ENCODE data around the gene UFSP1. TPM values are rescaled to one million over a fixed set of nuclear protein-coding genes. Genes with fewer than 3 reads are reported as not detected.
"Not testable (repeated sequence)": the region's sequence is repeated elsewhere in the genome, so short reads cannot be mapped to it uniquely, and the experiment has no call there.

The UFSP1 gene
- 5.7 TPM for total RNA-seq

DNA sequence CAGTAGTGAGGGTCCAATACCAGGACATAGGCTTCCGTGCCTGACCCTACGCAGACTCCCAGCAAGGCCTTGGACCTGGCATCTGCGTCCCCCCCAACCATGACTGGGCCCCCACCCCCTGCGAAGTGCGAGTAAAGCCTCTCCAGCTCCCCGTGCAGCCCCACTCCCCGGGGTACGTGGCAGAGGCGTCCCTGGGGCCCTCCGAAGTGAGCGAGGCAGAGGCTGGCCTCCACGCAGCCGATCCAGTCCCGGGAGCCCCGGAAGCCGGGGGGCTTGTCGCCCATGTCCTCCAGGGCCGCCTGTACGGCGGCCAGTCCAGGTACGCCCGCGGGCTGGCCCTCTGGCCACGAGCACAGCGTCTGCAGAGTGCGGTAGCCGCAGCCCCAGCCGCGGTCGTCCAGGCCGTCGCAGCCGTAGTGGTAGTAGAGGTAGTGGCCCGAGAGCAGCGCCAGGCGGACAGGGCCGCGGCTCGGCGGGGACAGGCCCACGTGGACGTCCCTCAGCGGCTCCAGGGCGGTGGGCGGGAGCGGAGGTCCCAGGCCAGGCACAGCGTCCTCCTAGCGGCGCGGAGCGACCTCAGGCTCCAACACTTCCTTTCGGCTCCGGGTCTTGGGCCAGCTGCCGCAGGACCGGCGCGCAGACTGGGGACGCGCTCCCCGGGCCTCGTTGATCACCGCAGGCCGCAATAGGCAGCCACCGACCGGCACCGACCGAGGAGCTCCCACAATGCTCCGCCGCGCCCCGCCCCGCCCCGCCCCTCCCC is at the start of gene UFSP1:
Gene UFSP1 (minus strand): TSS at position 728 of the 763 bp plus-strand sequence. CDS start 444 bp downstream, at position 284.
- peaks cover 51 to 58% (median 51%) of the 10 kb centered on the region in 3 donors for H3K36me3 ChIP-seq (ENCODE audit: control insufficient read depth in 3 of 3, insufficient read depth in 3 of 3, low read length in 3 of 3)
- no peaks in the 10 kb centered on the region for H3K9me3 ChIP-seq (ENCODE audit: control insufficient read depth in 3 of 3, low read length in 3 of 3)
- peaks cover 45 to 72% (median 56%) of the 10 kb centered on the region in 3 donors for H3K4me1 ChIP-seq (ENCODE audit: control insufficient read depth in 3 of 3, insufficient read depth in 3 of 3, low read length in 3 of 3)

DNA sequence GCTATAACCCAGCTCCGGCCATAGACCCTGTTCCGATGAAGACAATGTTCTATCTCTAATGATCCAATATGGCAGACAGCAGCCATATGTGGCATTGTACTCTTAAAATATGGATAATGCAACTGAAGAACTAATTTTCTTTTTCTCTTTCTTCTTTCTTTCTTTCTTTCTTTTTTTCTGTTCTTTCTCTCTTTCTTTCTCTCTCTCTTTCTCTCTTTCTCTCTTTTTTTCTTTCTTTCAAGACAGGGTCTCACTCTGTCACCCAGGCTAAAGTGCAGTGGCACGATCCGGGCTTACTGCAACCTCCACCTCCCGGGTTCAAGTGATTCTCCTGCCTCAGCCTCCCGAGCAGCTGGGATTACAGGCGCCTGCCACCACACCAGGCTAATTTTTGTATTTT is 46.7 kb upstream of the UFSP1 start:
- H3K27me3 ChIP-seq (ENCODE audit: control insufficient read depth in 3 of 3, insufficient read depth in 3 of 3, low read length in 3 of 3); H3K4me1 ChIP-seq (ENCODE audit: control insufficient read depth in 3 of 3, insufficient read depth in 3 of 3, low read length in 3 of 3); H3K9ac ChIP-seq (ENCODE audit: low read depth in 1 of 3, low read length in 3 of 3); H3K9me3 ChIP-seq (ENCODE audit: control insufficient read depth in 3 of 3, low read length in 3 of 3); H3K36me3 ChIP-seq (ENCODE audit: control insufficient read depth in 3 of 3, insufficient read depth in 3 of 3, low read length in 3 of 3); H3K4me3 ChIP-seq (ENCODE audit: low read length in 3 of 3); H3K27ac ChIP-seq (ENCODE audit: low read depth, low read length): not testable (repeated sequence)

More for the DNA sequence above, at the start of gene UFSP1:
- Histone ChIP-seq H3K4me3 (ENCODE audit: low read length in 3 of 3) (peak within 1 kb of the TSS; percentile 68 to 93 (median 88)), H3K27me3 (ENCODE audit: control insufficient read depth in 3 of 3, insufficient read depth in 3 of 3, low read length in 3 of 3) (no peaks in the 10 kb centered on the region), H3K9ac (ENCODE audit: low read depth in 1 of 3, low read length in 3 of 3) (peak within 1 kb of the TSS; percentile 75 to 92 (median 91)), H3K27ac (ENCODE audit: low read depth, low read length) (peak within 1 kb of the TSS; percentile 82)

DNA sequence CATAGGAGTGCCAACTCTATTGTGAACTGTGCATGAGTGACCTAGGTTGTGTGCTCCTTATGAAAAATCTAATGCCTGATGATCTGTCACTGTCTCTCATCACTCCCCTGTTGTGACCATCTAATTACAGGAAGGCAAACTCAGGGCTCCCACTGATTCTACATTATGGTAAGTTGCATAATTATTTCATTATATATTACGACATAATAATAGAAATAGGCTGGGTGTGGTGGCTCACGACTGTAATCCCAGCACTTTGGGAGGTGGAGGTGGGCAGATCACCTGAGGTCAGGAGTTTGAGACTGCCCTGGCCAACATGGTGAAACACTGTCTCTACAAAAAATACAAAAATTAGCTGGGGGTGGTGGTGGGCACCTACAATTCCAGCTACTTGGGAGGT is 45.9 kb upstream of the UFSP1 start:
- not testable (repeated sequence) for H3K9me3 ChIP-seq (ENCODE audit: control insufficient read depth in 3 of 3, low read length in 3 of 3); H3K27me3 ChIP-seq (ENCODE audit: control insufficient read depth in 3 of 3, insufficient read depth in 3 of 3, low read length in 3 of 3); H3K4me1 ChIP-seq (ENCODE audit: control insufficient read depth in 3 of 3, insufficient read depth in 3 of 3, low read length in 3 of 3); H3K4me3 ChIP-seq (ENCODE audit: low read length in 3 of 3); H3K9ac ChIP-seq (ENCODE audit: low read depth in 1 of 3, low read length in 3 of 3); H3K27ac ChIP-seq (ENCODE audit: low read depth, low read length); H3K36me3 ChIP-seq (ENCODE audit: control insufficient read depth in 3 of 3, insufficient read depth in 3 of 3, low read length in 3 of 3)

DNA sequence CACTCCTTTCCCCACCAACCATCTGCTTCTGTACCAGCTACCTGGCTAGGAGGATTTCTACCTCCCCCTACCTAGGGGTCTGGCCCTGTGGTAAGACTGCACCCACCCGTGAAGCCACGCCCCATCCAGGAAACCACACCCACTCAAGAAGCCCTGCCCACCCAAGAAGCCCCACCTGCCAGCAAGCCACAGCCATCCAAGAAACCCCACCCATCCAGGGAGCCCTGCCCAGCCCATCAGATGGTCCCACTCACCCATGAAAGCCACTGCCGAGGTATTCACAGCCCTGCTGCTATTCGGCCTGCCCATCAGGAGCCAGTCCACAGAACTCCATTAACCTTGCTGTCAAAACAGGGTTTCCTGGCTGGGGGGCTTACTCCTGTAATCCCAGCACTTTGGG is 44.2 kb upstream of the UFSP1 start:
- no peaks in the 10 kb centered on the region for H3K27me3 ChIP-seq (ENCODE audit: control insufficient read depth in 3 of 3, insufficient read depth in 3 of 3, low read length in 3 of 3)
- no peak overlapping the region for H3K9ac ChIP-seq (ENCODE audit: low read depth in 1 of 3, low read length in 3 of 3)
- H3K9me3 ChIP-seq (ENCODE audit: control insufficient read depth in 3 of 3, low read length in 3 of 3): no peaks in the 10 kb centered on the region
- H3K4me3 ChIP-seq (ENCODE audit: low read length in 3 of 3): no peak overlapping the region
- no peaks in the 10 kb centered on the region for H3K36me3 ChIP-seq (ENCODE audit: control insufficient read depth in 3 of 3, insufficient read depth in 3 of 3, low read length in 3 of 3)
- no peak overlapping the region for H3K27ac ChIP-seq (ENCODE audit: low read depth, low read length)
- peaks cover 0 to 9% (median 0%) of the 10 kb centered on the region in 3 donors for H3K4me1 ChIP-seq (ENCODE audit: control insufficient read depth in 3 of 3, insufficient read depth in 3 of 3, low read length in 3 of 3)

DNA sequence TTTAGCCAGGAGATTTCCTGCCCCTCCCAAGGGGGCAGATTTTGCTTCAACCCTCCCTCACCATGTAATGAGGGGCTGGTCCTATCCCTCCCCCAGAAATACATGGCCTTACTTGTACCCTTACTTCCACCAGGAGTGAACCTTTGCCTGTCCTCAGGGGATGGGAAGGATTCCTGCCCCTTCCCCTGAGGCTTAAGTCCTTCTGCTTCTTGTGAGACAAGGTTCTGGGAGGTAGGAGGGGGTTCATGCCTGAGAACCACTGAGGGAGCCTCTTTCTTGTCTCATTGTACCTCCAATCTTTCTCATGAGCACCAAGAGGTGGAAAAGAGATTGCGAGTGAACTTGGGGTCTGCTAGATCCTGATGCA is 40.3 kb upstream of the UFSP1 start:
- Histone ChIP-seq H3K36me3 (ENCODE audit: control insufficient read depth in 3 of 3, insufficient read depth in 3 of 3, low read length in 3 of 3) (no peaks in the 10 kb centered on the region), H3K9ac (ENCODE audit: low read depth in 1 of 3, low read length in 3 of 3) (no peak overlapping the region), H3K4me1 (ENCODE audit: control insufficient read depth in 3 of 3, insufficient read depth in 3 of 3, low read length in 3 of 3) (peaks cover 0 to 9% (median 0%) of the 10 kb centered on the region in 3 donors), H3K4me3 (ENCODE audit: low read length in 3 of 3) (no peak overlapping the region), H3K27me3 (ENCODE audit: control insufficient read depth in 3 of 3, insufficient read depth in 3 of 3, low read length in 3 of 3) (no peaks in the 10 kb centered on the region), H3K27ac (ENCODE audit: low read depth, low read length) (no peak overlapping the region), H3K9me3 (ENCODE audit: control insufficient read depth in 3 of 3, low read length in 3 of 3) (no peaks in the 10 kb centered on the region)

DNA sequence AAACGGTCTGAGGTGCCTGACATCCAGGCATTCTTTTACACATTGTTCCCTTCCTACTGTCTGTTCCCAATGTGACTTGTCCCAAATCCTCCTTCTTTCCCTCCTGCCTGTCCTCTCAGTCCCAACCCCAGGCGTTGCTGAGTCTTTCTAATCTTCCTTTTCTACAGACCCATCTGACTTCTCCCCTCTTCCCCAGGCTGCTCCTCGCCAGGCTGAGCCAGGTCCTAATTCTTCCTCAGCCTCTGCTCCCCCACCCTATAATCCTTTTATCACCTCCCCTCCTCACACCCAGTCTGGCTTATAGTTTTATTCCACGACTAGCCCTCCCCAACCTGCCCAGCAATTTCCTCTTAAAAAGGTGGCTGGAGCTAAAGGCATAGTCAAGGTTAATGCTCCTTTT is 34.1 kb upstream of the UFSP1 start:
- not testable (repeated sequence) for H3K4me1 ChIP-seq (ENCODE audit: control insufficient read depth in 3 of 3, insufficient read depth in 3 of 3, low read length in 3 of 3); H3K4me3 ChIP-seq (ENCODE audit: low read length in 3 of 3); H3K27me3 ChIP-seq (ENCODE audit: control insufficient read depth in 3 of 3, insufficient read depth in 3 of 3, low read length in 3 of 3); H3K9ac ChIP-seq (ENCODE audit: low read depth in 1 of 3, low read length in 3 of 3); H3K9me3 ChIP-seq (ENCODE audit: control insufficient read depth in 3 of 3, low read length in 3 of 3); H3K36me3 ChIP-seq (ENCODE audit: control insufficient read depth in 3 of 3, insufficient read depth in 3 of 3, low read length in 3 of 3); H3K27ac ChIP-seq (ENCODE audit: low read depth, low read length)

DNA sequence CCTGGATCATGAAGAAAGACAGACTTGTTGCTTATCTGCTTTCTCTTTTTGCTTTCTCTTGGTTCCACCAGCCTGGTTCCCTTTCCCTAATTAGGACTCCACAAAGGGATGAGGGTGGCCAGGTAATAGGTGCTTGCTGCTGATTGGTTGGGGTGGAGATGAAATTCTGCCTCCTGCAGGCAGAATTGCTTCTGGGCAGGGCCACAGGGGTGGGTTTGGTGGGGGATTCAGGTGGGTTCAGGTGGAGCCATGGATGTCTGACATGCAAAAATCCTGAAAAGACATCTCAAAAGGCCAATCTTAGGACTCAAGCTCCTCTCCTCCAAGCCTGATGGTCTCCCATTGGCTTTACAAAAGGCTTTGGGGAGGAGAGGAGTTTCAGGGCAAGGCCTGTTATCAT is 31.5 kb upstream of the UFSP1 start:
- Histone ChIP-seq H3K27ac (ENCODE audit: low read depth, low read length) (no peak overlapping the region), H3K4me1 (ENCODE audit: control insufficient read depth in 3 of 3, insufficient read depth in 3 of 3, low read length in 3 of 3) (peaks cover 0 to 3% (median 2%) of the 10 kb centered on the region in 3 donors), H3K27me3 (ENCODE audit: control insufficient read depth in 3 of 3, insufficient read depth in 3 of 3, low read length in 3 of 3) (no peaks in the 10 kb centered on the region), H3K36me3 (ENCODE audit: control insufficient read depth in 3 of 3, insufficient read depth in 3 of 3, low read length in 3 of 3) (no peaks in the 10 kb centered on the region), H3K9me3 (ENCODE audit: control insufficient read depth in 3 of 3, low read length in 3 of 3) (no peaks in the 10 kb centered on the region), H3K9ac (ENCODE audit: low read depth in 1 of 3, low read length in 3 of 3) (no peak overlapping the region), H3K4me3 (ENCODE audit: low read length in 3 of 3) (no peak overlapping the region)

DNA sequence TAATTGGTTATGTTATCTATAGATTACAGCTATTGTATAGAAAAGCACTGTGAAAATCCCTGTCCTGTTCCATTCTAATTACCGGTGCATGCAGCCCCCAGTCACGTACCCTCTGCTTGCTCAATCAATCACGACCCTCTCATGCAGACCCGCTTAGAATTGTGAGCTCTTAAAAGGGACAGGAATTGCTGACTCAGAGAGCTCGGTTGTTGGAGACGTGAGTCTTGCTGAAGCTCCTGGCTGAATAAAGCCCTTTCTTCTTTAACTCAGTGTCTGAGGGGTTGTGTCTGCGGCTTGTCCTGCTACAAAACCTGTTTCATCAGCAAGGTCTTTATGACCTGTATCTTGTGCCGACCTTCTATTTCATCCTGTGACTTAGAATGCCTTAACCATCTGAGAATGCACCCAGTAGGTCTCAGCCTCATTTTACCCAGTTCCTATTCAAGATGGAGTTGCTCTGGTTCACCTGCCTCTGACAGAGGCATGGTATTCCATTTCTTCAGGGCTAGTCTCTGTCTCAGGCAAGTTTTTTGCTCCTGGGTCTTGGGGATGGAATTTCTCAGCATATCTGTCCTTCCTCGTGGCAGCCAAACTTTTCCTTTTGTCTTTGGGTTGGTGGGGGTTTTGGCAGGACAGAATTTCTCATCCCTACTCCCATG is 30.4 kb upstream of the UFSP1 start:
- not testable (repeated sequence) for H3K27me3 ChIP-seq (ENCODE audit: control insufficient read depth in 3 of 3, insufficient read depth in 3 of 3, low read length in 3 of 3)

DNA sequence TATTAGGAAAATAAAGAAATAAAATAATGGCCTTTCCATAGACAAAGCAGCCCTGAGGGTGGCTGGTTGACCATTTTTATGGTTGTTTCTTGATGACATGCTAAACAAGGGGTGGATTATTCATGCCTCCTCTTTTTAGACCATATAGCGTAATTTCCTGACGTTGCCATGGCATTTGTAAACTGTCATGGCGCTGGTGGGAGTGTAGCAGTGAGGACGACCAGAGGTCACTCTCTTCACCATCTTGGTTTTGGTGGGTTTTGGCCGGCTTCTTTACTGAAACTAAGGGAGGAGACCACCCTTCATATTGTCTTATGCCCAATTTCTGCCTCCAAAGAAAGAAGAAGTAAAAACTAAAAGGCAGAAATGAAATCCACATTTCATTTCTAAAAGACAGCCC is 29.8 kb upstream of the UFSP1 start:
- not testable (repeated sequence) for H3K27ac ChIP-seq (ENCODE audit: low read depth, low read length); H3K9me3 ChIP-seq (ENCODE audit: control insufficient read depth in 3 of 3, low read length in 3 of 3); H3K27me3 ChIP-seq (ENCODE audit: control insufficient read depth in 3 of 3, insufficient read depth in 3 of 3, low read length in 3 of 3); H3K9ac ChIP-seq (ENCODE audit: low read depth in 1 of 3, low read length in 3 of 3); H3K4me1 ChIP-seq (ENCODE audit: control insufficient read depth in 3 of 3, insufficient read depth in 3 of 3, low read length in 3 of 3); H3K4me3 ChIP-seq (ENCODE audit: low read length in 3 of 3); H3K36me3 ChIP-seq (ENCODE audit: control insufficient read depth in 3 of 3, insufficient read depth in 3 of 3, low read length in 3 of 3)

More for the DNA sequence above, 30.4 kb upstream of the UFSP1 start:
- H3K9ac ChIP-seq (ENCODE audit: low read depth in 1 of 3, low read length in 3 of 3); H3K27ac ChIP-seq (ENCODE audit: low read depth, low read length); H3K4me3 ChIP-seq (ENCODE audit: low read length in 3 of 3); H3K4me1 ChIP-seq (ENCODE audit: control insufficient read depth in 3 of 3, insufficient read depth in 3 of 3, low read length in 3 of 3); H3K36me3 ChIP-seq (ENCODE audit: control insufficient read depth in 3 of 3, insufficient read depth in 3 of 3, low read length in 3 of 3); H3K9me3 ChIP-seq (ENCODE audit: control insufficient read depth in 3 of 3, low read length in 3 of 3): not testable (repeated sequence)

DNA sequence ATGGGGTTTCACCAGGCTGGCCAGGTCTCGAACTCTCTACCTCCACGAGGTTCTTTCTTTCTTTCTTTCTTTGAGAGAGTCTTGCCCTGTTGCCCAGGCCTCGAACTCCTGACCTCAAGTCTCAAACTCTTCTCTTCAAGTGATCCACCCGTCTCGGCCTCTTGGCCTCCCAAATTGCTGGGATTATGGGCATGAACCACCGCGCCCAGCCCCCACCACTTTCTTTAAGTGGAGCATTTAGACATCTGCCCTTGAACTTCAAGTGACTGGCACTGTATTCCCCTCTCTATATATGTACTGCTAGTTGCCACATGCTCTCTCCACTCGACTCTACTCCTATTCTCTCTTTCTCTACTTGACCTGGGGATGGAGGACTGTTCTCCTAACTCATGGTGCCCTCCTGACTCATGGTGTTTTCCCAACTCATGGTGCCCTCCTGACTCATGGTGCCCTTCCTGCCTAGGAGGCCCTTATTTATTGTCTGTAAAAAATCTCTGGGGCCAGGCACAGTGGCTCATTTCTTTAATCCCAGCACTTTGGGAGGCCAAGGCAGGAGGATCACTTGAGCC is 25.4 kb upstream of the UFSP1 start:
- no peak overlapping the region for H3K9ac ChIP-seq (ENCODE audit: low read depth in 1 of 3, low read length in 3 of 3)
- H3K9me3 ChIP-seq (ENCODE audit: control insufficient read depth in 3 of 3, low read length in 3 of 3): no peaks in the 10 kb centered on the region
- no peak overlapping the region for H3K27ac ChIP-seq (ENCODE audit: low read depth, low read length)
- no peaks in the 10 kb centered on the region for H3K36me3 ChIP-seq (ENCODE audit: control insufficient read depth in 3 of 3, insufficient read depth in 3 of 3, low read length in 3 of 3)
- H3K27me3 ChIP-seq (ENCODE audit: control insufficient read depth in 3 of 3, insufficient read depth in 3 of 3, low read length in 3 of 3): no peaks in the 10 kb centered on the region
- no peak overlapping the region for H3K4me3 ChIP-seq (ENCODE audit: low read length in 3 of 3)
- peaks cover 0 to 3% (median 2%) of the 10 kb centered on the region in 3 donors for H3K4me1 ChIP-seq (ENCODE audit: control insufficient read depth in 3 of 3, insufficient read depth in 3 of 3, low read length in 3 of 3)

All from skeletal muscle tissue (tissue), 4 donors.